Measurements from ENCODE around the gene COL17A1.

DNA sequence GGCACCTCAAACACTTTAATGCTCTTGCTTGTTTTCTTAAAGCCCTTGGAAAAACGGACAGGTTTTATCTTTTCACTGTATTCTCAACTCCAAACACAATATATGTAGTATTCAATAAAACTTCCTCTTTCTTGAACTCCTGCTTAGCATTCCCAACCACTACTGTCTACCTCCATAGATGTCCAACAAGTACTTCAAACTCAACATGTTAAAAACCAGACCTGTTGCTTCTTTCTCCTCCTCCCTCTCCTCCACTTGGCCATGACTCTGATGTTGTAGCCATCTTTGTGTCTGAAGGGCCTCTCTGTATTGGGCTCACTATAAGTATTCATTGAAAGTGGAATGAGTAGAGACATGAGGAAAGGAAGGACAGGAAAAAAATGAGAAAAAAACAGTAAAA, 16.2 kb upstream of the COL17A1 start:
- TF ChIP-seq POLR2A (IDR thresholded peaks at IDR 0.05; ENCODE audit: low read length) (no peak), GATA1 (IDR thresholded peaks at IDR 0.05; ENCODE audit: low read depth, low read length) (no peak)
